ENCODE measurements around the gene SLC15A4.
A peak's percentile ranks its signal among the peaks of the same experiment; 100 is the strongest.
"Not testable (repeated sequence)": the region's sequence is repeated elsewhere in the genome, so short reads cannot be mapped to it uniquely, and the experiment has no call there.

The SLC15A4 gene

DNA sequence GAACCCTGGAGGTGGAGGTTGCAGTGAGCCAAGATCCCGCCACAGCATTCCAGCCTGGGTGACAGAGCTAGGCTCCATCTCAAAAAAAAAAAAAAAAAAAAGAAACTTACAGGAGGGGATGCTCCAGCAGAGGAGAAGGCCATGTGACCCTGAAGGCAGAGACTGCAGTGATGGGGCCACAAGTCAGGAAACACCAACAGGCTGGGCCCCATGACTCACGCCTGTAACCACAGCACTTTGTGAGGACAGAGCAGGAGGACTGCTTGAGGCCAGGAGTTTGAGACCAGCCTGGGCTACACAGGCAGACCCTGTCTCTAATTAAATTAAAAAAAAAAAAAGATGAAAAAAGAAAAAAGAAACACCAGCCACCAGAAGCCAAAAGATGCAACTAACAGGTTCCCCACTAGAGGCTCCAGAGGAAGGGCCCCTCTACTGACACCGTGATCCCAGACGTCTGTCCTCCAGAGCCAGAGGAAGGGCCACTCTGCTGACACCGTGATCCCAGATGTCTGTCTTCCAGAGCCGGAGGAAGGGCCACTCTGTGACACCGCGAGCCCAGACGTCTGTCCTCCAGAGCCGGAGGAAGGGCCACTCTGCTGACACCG lies 20.4 kb upstream of the SLC15A4 start:
- no peak for DNase-seq (ENCODE audit: low spot score)

DNA sequence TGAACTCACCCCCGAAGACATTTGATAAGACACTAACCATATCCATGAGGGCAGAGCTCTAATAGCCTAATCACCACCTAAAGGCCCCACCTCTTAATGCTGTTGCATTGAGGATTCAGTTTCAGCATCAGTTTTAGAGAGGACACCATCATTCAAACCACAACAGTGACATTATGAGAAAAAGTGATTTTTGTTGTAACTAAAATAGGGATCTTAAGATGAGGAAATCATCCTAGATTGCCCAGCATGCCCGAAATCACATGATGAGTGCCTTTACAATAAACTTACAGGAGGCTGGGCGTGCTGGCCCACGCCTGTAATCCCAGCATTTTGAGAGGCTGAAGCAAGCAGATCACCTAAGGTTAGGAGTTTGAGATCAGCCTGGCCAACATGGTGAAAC lies 19.8 kb upstream of the SLC15A4 start:
- DNase-seq (ENCODE audit: low spot score): no peak

DNA sequence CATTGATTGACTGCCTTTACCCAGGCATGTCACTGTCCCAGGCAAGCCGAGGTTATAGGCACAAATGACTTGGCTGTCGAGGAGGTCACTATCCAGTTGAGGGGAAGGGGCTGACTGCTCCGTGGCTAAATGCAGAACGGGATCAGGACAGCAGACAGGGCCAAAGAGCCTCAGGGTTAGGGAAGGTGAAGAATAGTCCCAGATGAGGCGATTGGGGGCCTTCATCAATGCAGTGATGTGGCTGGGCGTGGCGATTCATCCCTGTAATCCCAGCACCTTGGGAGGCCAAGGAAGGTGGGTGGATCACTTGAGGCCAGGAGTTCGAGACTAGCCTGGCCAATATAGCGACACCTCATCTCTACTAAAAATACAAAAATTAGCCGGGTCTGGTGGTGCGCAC lies 18.8 kb upstream of the SLC15A4 start:
- no peak for DNase-seq (ENCODE audit: low spot score)

DNA sequence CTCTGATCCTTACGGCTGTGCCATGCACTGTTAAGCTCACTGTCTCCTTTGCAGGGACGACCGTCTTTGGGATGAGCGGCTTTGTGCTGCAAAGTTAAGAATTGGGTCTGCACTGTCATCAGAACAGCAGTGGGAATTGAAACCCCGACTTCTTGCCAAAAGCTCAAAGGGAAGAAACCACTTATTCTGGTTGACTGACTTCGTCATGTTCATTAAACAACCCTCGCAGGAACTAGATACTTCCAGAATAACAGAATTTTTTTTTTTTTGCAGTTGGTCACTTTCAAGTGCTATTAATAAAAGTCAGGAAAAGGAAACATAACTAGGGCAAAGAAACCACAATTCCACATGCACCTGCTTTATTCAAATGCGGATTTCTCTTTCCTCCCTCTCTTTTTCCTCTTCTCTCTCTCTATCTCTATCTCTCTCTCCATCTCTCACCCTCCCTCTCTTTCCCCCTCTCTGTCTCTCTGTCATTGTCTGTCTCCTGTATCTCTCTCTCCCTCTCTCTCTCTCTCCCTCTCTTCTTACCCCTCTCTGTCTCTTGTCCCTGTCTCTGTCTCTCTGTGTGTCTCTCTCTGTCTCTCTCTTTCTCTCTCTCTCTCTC lies 17.2 kb upstream of the SLC15A4 start:
- no peak for DNase-seq (ENCODE audit: low spot score)

DNA sequence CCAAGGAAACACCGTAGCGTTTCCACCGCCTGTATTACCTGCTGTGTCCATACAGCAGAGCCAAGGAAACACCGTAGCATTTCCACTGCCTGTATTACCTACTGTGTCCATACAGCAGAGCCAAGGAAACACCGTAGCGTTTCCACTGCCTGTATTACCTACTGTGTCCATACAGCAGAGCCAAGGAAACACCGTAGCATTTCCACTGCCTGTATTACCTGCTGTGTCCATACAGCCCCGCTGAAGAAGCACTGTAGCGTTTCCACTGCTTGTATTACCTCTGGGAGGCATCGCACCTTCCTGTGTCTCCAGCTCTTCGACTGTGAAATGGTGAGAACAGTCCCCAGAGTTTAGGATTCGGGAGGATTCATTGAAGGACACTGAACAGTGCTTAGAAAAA lies 16.1 kb upstream of the SLC15A4 start:
- not testable (repeated sequence) for DNase-seq (ENCODE audit: low spot score)

DNA sequence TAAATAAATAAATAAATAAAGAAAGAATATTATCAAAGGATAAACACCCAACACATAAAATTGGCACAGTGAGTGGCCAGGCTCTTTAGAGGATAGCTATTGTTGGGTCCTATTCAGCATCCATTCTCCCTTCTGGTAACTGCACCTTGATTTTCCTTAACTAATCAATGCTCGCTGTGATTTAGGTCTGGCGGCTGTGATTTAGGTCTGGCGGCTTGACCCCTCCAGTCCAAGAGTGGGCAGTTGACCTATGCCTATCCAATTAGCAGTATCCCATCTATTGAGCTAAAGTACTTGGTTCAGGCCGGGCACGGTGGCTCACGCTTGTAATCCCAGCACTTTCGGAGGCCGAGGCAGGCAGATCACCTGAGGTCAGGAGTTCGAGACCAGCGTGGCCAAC lies 9.7 kb upstream of the SLC15A4 start:
- no peak for DNase-seq (ENCODE audit: low spot score)

DNA sequence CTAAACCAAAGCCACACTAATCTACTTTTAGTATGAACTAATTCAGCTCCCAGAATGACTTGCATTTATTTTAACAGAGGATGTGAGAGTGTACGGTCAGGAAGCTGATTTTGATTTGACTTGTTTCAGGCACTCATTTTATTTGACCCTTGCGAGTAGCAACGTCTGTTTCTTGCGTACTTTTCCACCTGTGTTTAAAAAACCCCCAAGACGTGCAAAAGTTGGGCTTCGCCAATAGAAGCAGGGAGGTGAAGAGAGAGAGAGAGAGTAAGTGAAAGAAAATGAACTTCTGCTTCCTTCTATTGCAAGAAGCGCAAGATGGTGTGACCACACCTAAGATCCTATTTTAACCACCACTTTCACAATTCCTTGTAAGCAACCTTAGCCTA lies 6.7 kb upstream of the SLC15A4 start:
- DNase-seq (ENCODE audit: low spot score): no peak

DNA sequence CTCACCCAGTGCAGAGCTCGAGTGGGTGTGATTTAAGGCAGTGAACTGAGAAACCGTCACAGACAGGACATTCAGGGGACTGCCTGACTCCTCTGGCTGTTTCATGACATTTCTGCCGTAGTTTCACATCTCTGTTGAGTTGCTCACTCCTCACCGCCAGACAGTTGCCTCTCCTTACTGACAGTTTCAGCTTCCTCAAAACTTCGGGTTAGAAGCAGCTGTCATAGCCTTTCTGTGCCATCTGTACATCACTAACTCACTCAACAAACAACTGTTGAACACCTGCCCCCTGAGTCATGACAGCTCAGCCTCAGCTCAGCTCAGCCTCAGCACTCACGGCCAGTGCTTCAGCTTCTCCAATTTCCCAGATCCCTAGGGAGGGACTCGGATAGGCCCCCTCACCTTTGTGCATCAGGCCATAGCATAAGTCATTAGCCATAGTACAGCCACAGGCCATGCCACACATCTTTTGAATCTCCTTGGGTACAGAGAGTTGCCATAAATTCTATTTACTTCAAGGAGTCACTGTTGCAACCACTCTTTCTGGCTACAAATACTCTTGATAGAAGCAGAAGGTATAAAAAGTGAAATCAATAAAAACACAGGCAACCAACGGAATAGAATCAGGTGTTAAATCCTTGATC lies 6.2 kb upstream of the SLC15A4 start:
- DNase-seq (ENCODE audit: low spot score): no peak

DNA sequence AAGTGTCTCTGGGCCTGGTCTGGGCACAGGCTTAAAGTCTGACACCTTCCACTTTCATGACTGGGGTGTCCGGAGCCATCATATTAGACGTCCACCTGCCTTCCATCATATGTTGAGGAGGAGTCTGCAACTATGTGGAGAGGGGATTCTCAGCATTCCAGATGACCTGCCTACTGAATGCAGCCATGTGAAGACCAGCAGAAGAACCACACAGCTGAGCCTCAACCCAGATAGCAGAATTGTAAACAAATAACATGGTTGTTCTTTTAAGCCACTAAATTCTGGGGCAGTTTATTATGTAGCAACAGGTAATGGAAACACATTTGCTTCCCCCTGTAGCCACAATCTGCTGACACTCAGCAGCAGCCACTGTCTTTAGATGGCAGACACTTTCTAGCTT lies 4.0 kb upstream of the SLC15A4 start:
- DNase-seq (ENCODE audit: low spot score): no peak

DNA sequence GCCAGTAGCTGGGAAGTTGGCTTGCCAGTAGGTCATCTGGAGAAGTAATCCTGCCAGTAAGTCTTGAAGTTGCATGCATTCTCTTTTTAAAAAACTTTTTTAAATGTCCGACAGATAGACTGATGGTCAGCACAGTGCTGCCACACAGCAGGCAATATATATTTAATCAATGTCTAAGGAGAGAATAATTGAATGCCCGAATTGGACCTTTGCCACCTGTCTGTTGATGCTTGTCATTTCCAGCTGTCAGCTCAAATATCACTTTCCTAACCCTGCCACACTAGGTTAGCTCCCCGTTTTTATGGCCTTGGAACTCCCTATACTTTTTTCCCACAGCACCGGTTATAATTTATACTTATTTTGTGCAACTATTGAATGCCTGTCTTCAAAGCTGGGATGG lies 2.1 kb upstream of the SLC15A4 start:
- DNase-seq (ENCODE audit: low spot score): no peak

DNA sequence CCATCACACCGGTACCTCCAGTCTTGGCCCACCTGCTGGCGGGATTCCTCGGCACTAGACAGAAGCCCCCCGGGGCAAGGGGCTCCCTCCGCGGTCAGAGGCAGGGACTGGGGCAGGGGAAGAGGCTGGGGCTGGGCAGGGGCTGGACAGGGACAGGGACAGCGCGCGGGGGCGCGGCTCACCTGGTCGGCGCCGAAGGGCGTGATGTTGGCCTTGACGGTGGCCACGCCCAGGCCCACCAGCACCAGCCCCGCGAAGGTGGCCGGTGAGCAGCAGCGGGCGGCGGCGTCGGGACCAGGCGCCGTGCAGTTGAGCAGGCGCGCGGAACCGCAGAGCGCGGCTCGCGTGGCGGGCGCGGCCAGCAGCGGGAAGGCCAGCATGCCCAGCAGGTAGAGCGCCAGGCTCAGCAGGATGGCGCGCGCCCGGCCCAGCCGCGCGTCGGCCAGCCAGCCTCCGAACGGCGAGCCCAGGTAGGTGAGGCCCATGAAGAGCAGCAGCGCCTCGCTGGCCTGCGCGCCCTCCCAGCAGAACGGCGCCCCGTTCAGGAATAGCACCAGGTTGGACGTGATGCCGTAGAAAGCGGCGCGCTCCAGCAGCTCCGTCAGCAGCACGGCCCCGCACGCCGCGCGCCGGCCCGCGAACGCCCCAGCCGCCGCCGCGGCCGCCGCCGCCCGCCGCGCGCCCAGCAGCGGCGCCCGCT lies 392 bp downstream of the SLC15A4 start:
- no peak for DNase-seq (ENCODE audit: low spot score)

DNA sequence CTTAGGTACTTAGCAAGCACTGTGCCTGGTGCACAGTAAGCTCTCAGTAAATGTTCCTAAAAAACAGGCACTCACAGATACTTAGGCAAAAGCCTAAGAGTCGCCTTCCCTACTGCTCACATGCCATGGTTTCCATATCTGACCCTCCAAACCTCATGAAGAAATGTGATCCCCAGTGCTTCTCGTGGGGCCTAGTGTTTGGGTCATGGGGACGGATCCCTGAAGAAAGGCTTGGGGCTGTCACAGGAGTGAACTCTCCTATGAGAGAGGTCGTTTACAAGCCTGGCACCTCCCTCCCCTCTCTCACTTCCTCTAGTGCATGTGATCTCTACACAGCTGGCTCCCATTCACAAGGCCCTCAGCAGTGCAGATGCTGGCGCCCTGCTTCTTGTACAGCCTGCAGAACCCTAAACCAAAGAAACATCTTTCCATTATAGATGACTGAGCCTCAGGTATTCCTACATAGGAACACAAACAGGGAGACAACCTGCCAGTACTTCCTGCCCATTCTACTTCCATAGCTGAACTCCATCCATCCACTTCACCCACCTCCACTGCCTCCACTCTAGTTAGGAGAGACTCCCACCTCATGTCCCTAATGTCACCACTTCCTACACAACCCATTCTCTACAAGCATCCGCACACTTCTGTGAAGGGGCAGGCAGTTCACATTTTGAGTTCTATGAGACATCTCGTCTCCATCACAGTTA lies 2.9 kb downstream of the SLC15A4 start:
- no peak for DNase-seq (ENCODE audit: low spot score)

DNA sequence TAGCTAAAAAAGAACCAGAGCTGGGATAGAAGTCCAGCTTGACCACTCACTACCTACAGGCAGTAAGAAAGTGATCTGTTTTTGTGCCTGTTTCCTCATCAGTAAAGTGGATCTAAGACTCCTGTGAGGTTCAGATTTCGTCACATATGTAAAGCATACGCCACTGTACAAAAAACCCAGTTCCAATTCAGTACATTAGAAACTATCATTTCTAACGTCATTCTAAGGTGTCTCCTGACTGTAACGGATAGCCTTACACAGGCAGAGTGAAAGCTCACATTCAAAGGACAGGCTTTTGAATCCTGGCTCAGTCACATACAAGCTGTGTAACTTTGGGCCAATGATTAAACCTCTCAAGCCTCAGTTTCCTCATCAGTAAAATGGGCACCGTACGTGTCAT lies 3.5 kb downstream of the SLC15A4 start:
- no peak for DNase-seq (ENCODE audit: low spot score)

DNA sequence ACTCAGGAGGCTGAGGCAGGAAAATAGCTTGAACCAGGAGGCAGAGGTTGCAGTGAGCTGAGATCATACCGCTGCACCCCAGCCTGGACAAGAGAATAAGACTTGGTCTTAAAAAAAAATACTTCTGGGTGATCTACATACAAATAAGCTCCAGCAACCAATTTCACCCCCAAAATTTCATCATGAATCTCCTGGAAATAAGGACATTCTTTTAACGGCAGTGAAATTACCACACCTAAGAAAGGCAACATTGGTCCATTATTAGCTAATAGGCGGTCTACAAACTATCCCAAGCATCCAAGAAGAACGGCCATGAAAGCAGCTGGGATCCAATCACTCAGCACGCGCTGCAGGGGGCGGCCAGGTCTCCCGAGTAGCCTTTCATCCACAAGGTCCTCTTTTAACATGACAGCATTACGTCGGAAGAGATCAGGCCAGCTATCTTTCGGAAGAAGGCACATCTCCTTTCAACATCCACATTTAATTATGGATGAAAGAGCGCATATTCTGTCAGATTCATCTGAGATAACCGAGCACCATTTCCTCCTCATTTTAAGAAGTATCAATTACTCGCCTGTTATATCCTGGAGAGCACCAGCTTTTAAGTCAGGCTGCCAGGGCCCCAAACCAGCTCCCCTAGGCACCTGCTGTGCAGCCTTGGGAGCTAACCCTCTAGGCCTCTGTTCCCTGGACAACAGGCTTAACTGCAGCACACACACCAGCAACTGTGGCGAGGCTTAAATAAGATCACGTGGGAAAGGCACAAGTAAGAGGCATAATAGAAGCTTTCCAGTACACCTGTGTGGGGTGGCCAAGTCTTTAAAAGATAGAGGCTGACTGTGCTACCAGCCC lies 4.2 kb downstream of the SLC15A4 start:
- no peak for DNase-seq (ENCODE audit: low spot score)

DNA sequence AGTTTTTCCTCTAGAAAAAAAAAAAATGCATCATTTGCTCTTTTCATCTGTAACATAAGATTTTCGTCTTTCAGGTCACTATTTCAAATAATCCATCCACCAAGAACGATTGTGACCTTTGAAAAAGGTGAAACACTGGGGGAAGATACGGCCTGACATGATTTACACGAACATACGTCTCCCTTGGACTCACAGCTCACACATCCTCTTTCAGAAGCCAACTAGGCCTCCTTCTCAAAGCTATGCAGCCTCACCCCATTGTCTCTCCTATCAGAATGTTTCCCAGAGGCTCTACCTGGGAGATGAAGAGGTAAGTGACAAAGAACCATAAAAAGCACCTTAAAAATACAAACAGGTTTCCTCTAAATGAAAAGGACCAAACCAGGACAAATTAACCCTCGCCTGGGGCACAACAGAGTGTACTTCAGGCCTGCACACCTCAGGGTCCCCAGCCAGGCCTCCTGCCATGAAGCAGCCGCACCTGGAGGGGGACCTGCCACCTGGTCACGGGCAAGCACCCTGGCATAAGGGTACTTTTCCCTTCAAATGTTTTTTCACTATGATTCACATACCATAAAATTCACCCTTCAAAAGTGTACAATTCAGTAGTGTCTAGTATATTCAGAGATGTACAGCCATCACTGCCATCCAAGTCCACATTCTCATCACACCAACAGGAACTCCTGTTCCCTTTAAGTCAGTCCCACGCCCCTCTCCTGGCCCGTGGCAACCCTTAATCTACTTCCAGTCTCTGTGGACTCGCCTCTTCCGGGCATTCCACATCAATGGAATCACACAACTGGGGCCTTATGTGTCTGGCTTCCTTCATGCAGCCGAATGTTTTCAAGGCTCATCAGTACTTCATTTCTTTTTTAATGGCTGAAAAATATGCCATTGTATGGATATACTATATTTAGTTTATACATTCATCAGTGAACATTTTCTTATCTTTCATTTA lies 5.4 kb downstream of the SLC15A4 start:
- DNase-seq (ENCODE audit: low spot score): peak; percentile 77

DNA sequence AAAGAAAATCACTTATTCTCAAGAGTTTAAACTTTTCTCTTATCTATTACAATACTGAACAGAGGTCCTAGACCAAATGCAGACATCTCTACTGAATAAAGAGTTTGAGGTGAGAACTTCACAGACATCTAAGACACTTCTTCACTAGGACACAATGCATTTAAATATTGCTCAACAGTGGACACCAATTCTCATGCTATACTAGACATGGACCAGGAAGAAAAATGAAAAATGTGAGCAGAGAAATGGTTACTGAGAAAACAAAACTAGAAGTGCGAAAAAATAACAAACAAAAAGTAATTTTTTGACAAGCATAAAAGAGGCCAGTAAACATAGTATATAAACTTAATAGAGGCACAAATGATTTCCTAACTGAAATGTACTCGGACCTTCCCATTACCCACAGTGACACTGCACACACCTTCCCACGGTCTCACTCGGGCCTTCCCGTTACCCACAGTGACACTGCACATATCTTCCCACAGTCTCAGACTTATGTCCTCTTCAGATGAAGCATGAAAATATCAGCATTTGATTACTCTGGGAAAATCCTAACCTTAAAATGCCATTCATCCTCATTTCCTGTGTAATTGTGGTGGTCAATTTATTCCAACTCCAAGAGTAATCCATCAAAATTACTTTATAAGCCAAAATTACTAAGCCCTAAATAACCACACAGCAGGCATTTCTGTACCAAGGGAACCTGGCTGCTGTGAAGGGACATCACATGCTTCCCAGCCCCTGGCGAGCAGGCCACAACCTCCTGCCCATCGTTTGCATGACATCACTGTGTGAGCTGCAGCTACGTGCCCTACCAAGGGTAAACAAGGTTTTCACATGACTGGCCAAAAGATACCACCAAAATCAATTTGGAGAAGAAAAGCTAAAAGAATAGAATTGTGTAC lies 6.4 kb downstream of the SLC15A4 start:
- peak; percentile 47 for DNase-seq (ENCODE audit: low spot score)

DNA sequence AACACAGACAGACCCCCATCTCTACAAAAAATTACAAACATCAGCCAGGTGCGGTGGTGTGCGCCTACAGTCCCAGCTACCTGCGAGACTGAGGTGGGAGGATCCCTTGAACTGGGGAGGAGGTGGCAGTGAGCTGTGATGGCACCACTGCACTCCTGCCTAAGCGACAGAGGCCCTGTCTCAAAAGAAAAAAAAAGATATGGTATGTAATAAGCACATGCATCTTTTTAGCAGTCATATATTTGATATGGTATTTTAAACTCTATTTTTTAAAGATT lies 7.2 kb downstream of the SLC15A4 start:
- no peak for DNase-seq (ENCODE audit: low spot score)

DNA sequence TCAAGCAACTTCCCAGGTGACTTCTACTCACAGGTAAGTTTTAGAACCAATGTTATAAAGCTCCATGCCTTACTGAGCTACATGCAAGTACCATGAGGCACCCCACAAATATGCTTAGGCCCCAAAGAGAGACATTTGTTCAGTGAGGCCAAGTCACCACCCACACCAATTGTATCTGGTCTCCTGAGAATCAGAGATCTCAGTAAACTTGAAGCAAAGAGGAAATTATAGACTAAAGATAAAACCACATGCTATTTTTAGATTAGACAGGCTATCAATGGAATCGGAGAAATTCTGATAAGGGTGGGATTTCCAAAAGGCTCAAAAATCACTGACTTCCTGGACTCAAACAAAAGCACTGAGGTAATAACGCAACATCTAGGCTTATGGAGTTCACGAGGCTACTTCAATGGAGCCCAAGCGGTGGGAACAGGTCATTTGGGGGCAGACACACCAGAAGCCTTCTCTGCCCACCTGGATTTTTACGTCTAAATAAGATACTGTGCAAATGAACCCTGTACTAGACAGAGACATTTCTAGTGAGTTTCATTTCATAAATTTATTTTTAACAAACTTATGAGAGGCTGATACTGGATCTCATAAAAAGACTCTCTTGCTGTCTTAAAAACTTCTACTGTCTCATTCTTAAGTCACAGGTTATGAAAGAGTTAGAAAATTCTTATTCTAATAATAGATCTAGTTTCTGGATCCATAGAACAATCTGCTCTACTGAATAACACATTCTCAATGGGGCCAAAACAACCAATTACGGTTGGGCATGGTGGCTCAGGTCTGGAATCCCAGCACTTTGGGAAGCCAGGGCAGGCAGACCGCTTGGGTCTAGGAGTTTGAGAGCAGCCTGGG lies 7.7 kb downstream of the SLC15A4 start:
- DNase-seq (ENCODE audit: low spot score): no peak

Measured in hepatic stellate cell (primary cell).